ENCODE results near the gene JUND. TPM values are rescaled to one million over a fixed set of nuclear protein-coding genes. Genes with fewer than 3 reads are reported as not detected.

The JUND gene
- total and polyA plus RNA-seq, 4 donors: 161 to 290 (median 207) TPM

DNA sequence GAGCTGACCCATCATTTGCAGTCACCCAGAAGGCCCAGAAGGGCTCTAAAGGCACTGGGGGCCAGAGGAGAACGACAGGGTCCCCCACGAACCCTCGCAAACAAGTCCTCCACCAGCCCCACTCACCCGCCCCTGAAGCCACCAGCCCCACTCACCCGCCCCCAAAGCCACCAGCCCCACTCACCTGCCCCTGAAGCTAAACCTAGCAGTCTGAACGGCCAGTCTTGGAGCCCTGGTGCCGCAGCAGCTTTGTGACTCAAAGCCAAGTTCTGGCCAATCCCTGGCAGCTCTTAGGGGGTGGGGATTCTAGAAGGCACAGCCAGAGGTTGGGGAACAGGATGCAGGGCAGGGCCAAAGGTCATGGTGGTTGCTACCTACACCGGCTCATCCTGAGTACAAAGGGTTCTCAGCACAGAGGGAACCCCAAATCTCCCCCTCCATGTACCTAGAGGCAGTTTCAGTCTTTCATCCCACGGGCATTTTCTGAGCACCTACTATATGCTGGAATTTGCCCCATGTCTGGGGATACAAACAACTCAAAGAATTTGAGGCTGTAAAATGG is 7.1 kb downstream of the JUND start, which contains the start of gene IQCN:
Gene IQCN (minus strand): TSS at position 234 of the 562 bp plus-strand sequence. CDS start 4,974 bp downstream, outside the sequence.
- no peak within 1 kb of the TSS for H3K4me3 ChIP-seq
- TF ChIP-seq, protein P1, sequence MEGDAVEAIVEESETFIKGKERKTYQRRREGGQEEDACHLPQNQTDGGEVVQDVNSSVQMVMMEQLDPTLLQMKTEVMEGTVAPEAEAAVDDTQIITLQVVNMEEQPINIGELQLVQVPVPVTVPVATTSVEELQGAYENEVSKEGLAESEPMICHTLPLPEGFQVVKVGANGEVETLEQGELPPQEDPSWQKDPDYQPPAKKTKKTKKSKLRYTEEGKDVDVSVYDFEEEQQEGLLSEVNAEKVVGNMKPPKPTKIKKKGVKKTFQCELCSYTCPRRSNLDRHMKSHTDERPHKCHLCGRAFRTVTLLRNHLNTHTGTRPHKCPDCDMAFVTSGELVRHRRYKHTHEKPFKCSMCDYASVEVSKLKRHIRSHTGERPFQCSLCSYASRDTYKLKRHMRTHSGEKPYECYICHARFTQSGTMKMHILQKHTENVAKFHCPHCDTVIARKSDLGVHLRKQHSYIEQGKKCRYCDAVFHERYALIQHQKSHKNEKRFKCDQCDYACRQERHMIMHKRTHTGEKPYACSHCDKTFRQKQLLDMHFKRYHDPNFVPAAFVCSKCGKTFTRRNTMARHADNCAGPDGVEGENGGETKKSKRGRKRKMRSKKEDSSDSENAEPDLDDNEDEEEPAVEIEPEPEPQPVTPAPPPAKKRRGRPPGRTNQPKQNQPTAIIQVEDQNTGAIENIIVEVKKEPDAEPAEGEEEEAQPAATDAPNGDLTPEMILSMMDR (IDR thresholded peaks at IDR 0.05; ENCODE audit: control extremely low read depth, extremely low read depth): no peak
- H3K36me3 ChIP-seq (ENCODE audit: control insufficient read depth in 4 of 4, insufficient read depth in 4 of 4, low read length in 4 of 4): peaks cover 0 to 18% (median 13%) of the 10 kb centered on the region in 4 donors
- H3K4me1 ChIP-seq (ENCODE audit: control insufficient read depth in 5 of 5, insufficient read depth in 5 of 5, low read length in 5 of 5): peaks cover 0 to 20% (median 10%) of the 10 kb centered on the region in 5 donors
- ATAC-seq (ENCODE audit: insufficient read depth, low FRiP score) (no peak), DNase-seq (peak in 2 of 3 donors; percentile 76)
- H3K27ac ChIP-seq (ENCODE audit: low read depth in 1 of 2, low read length in 1 of 2): peak within 1 kb of the TSS; percentile 64 to 70
- WGBS, 2 donors: 82 to 84% methylated on average over 9 of the region's 9 CpGs
- H3K9ac ChIP-seq (ENCODE audit: insufficient read depth in 1 of 2, low read length in 2 of 2): peak within 1 kb of the TSS in 1 of 2 donors; percentile 17
- no peaks in the 10 kb centered on the region for H3K9me3 ChIP-seq (ENCODE audit: control insufficient read depth in 4 of 4, insufficient read depth in 3 of 4, low read length in 3 of 4)
- H3K27me3 ChIP-seq (ENCODE audit: control insufficient read depth in 3 of 3, insufficient read depth in 3 of 3, low read length in 2 of 3): no peaks in the 10 kb centered on the region

DNA sequence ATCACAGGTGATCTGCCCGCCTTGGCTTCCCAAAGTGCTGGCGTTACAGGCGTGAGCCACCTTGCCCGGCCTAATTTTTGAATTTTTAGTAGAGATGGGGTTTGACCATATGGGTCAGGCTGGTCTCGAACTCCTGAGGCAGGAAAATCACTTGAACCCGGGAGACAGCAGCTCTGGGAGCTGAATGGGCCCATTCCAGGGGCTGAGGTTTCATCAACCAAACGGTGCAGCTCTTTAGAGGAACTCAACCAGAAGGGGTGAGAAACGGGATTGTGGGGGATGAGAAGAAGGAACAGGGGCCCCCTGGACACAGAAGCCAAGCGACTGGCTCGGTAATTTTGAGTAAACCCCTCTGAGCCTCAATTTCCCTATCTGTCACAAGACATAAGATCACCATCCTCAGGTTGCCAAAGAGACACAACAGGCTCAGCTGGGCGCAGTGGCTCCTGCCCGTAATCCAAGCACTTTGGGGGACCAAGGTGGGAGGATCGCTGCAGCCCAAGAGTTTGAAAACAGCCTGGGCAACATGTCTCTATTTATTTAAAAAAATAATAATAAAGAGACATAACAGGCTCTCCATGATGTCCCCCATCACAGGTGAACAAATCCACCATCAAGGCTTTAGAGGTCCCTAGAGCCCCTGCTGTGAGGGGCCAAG is 7.7 kb downstream of the JUND start:
- Histone ChIP-seq H3K4me3 (no peak overlapping the region), H3K9me3 (ENCODE audit: control insufficient read depth in 4 of 4, insufficient read depth in 3 of 4, low read length in 3 of 4) (no peaks in the 10 kb centered on the region), H3K9ac (ENCODE audit: insufficient read depth in 1 of 2, low read length in 2 of 2) (no peak overlapping the region), H3K27ac (ENCODE audit: low read depth in 1 of 2, low read length in 1 of 2) (peak overlapping the region in 1 of 2 donors; percentile 3), H3K27me3 (ENCODE audit: control insufficient read depth in 3 of 3, insufficient read depth in 3 of 3, low read length in 2 of 3) (no peaks in the 10 kb centered on the region), H3K4me1 (ENCODE audit: control insufficient read depth in 5 of 5, insufficient read depth in 5 of 5, low read length in 5 of 5) (peaks cover 0 to 19% (median 7%) of the 10 kb centered on the region in 5 donors), H3K36me3 (ENCODE audit: control insufficient read depth in 4 of 4, insufficient read depth in 4 of 4, low read length in 4 of 4) (peaks cover 0 to 13% (median 10%) of the 10 kb centered on the region in 4 donors)
- TF ChIP-seq, protein P1 (IDR thresholded peaks at IDR 0.05; ENCODE audit: control extremely low read depth, extremely low read depth): no peak
- no peak for ATAC-seq (ENCODE audit: insufficient read depth, low FRiP score)
- peak in 2 of 3 donors; percentile 34 to 44 for DNase-seq
- 88 to 93% methylated on average over 13 of the region's 13 CpGs for WGBS, 2 donors

DNA sequence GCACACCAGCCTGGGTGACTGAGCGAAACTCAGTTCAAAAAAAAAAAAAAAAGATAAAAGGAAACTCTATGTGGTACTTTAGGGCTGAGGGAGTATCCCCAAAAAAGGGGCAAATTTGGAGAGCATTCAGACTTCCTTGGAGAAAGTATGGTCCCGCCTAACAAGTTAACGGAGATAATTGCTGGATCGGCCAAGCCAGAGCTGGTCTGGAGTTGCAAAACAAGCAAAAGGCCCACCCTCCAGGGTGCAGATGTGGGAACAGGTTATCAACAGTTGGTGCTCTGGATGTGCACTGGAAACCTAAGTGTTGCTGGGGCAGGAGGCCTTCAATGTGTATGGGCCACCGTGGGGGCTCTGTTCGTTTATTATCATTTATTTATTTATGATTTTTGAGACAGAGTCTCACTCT is 10.0 kb downstream of the JUND start:
- Histone ChIP-seq H3K27ac (ENCODE audit: low read depth in 1 of 2, low read length in 1 of 2) (no peak overlapping the region), H3K27me3 (ENCODE audit: control insufficient read depth in 3 of 3, insufficient read depth in 3 of 3, low read length in 2 of 3) (no peaks in the 10 kb centered on the region), H3K36me3 (ENCODE audit: control insufficient read depth in 4 of 4, insufficient read depth in 4 of 4, low read length in 4 of 4) (peaks cover 0 to 17% (median 3%) of the 10 kb centered on the region in 4 donors), H3K4me1 (ENCODE audit: control insufficient read depth in 5 of 5, insufficient read depth in 5 of 5, low read length in 5 of 5) (peaks cover 0 to 12% (median 7%) of the 10 kb centered on the region in 5 donors), H3K9ac (ENCODE audit: insufficient read depth in 1 of 2, low read length in 2 of 2) (no peak overlapping the region), H3K9me3 (ENCODE audit: control insufficient read depth in 4 of 4, insufficient read depth in 3 of 4, low read length in 3 of 4) (no peaks in the 10 kb centered on the region), H3K4me3 (no peak overlapping the region)
- TF ChIP-seq, protein P1 (IDR thresholded peaks at IDR 0.05; ENCODE audit: control extremely low read depth, extremely low read depth): no peak
- no peak for ATAC-seq (ENCODE audit: insufficient read depth, low FRiP score)
- 60 to 73% methylated on average over 6 of the region's 6 CpGs for WGBS, 2 donors
- DNase-seq: peak in 1 of 3 donors; percentile 41
